ENCODE results near the gene CERS6. TPM values are rescaled to one million over a fixed set of nuclear protein-coding genes. Genes with fewer than 3 reads are reported as not detected.

CERS6 gene
- total and polyA plus RNA-seq, 4 donors: 4.2 to 20.4 (median 10.1) TPM

- DNase-seq (ENCODE audit: low spot score): no peak
- TF ChIP-seq, protein P1, sequence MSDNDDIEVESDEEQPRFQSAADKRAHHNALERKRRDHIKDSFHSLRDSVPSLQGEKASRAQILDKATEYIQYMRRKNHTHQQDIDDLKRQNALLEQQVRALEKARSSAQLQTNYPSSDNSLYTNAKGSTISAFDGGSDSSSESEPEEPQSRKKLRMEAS (IDR thresholded peaks at IDR 0.05): no peak
- TF ChIP-seq FOXA2 (IDR thresholded peaks at IDR 0.05): no peak
- TF ChIP-seq, protein P2, sequence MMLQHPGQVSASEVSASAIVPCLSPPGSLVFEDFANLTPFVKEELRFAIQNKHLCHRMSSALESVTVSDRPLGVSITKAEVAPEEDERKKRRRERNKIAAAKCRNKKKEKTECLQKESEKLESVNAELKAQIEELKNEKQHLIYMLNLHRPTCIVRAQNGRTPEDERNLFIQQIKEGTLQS (IDR thresholded peaks at IDR 0.05): no peak
- TF ChIP-seq NR2F2 (IDR thresholded peaks at IDR 0.05): no peak
- no peak for TF ChIP-seq YY1 (IDR thresholded peaks at IDR 0.05)
- TF ChIP-seq FOXA1 (IDR thresholded peaks at IDR 0.05): no peak
- WGBS: 94% methylated on average over 1 of the region's 1 CpG
- no peaks in the 10 kb centered on the region for H3K27me3 ChIP-seq (ENCODE audit: control insufficient read depth in 4 of 4, insufficient read depth in 4 of 4, low read length in 3 of 4)
- no peak overlapping the region for H3K9ac ChIP-seq (ENCODE audit: low read depth in 1 of 2, low read length in 2 of 2)
- no peak overlapping the region for H3K4me3 ChIP-seq (ENCODE audit: low read depth in 1 of 3, low read length in 3 of 3)
- no peaks in the 10 kb centered on the region for H3K4me1 ChIP-seq (ENCODE audit: control insufficient read depth in 4 of 4, insufficient read depth in 4 of 4, low read length in 3 of 4)
- H3K27ac ChIP-seq (ENCODE audit: low read depth in 1 of 2, low read length in 2 of 2): no peak overlapping the region
- no peaks in the 10 kb centered on the region for H3K9me3 ChIP-seq (ENCODE audit: control insufficient read depth in 4 of 4, low read length in 3 of 4)
- H3K36me3 ChIP-seq (ENCODE audit: control insufficient read depth in 4 of 4, insufficient read depth in 3 of 4, low read depth in 1 of 4, low read length in 3 of 4): peaks cover 0 to 1% (median 0%) of the 10 kb centered on the region in 4 donors
These were observed 143.7 kb downstream of the CERS6 start for GRCh38 chr2:168599738-168600137.

GRCh38 chr2:168600949-168601348 lies 144.9 kb downstream of the CERS6 start:
- peaks cover 0 to 4% (median 2%) of the 10 kb centered on the region in 4 donors for H3K9me3 ChIP-seq (ENCODE audit: control insufficient read depth in 4 of 4, low read length in 3 of 4)
- H3K27ac ChIP-seq (ENCODE audit: low read depth in 1 of 2, low read length in 2 of 2): no peak overlapping the region
- H3K9ac ChIP-seq (ENCODE audit: low read depth in 1 of 2, low read length in 2 of 2): no peak overlapping the region
- 89% methylated on average over 2 of the region's 2 CpGs for WGBS
- no peak overlapping the region for H3K4me3 ChIP-seq (ENCODE audit: low read depth in 1 of 3, low read length in 3 of 3)
- H3K27me3 ChIP-seq (ENCODE audit: control insufficient read depth in 4 of 4, insufficient read depth in 4 of 4, low read length in 3 of 4): no peaks in the 10 kb centered on the region
- H3K4me1 ChIP-seq (ENCODE audit: control insufficient read depth in 4 of 4, insufficient read depth in 4 of 4, low read length in 3 of 4): no peaks in the 10 kb centered on the region
- TF ChIP-seq HNF4A (conservative IDR thresholded peaks at IDR 0.05) (no peak), SP1 (IDR thresholded peaks at IDR 0.05) (no peak), CTCF (IDR thresholded peaks at IDR 0.05; ENCODE audit: low read depth, low read length, missing input control) (no peak), RAD21 (IDR thresholded peaks at IDR 0.05) (no peak), JUND (IDR thresholded peaks at IDR 0.05) (no peak), YY1 (IDR thresholded peaks at IDR 0.05) (no peak), FOXA2 (IDR thresholded peaks at IDR 0.05) (no peak), REST (IDR thresholded peaks at IDR 0.05) (no peak), GABPA (IDR thresholded peaks at IDR 0.05 in 1 of 2, conservative IDR thresholded peaks at IDR 0.05 in 1 of 2) (no peak), TAF1 (conservative IDR thresholded peaks at IDR 0.05) (no peak), FOXA1 (IDR thresholded peaks at IDR 0.05) (no peak), RXRA (IDR thresholded peaks at IDR 0.05) (no peak), HNF4G (IDR thresholded peaks at IDR 0.05) (no peak), NR2F2 (IDR thresholded peaks at IDR 0.05) (no peak), EGR1 (IDR thresholded peaks at IDR 0.05; ENCODE audit: low read depth in 2 of 2) (no peak)
- TF ChIP-seq, protein P1 (IDR thresholded peaks at IDR 0.05): no peak
- TF ChIP-seq, protein P2 (IDR thresholded peaks at IDR 0.05): no peak
- TF ChIP-seq, protein P3, sequence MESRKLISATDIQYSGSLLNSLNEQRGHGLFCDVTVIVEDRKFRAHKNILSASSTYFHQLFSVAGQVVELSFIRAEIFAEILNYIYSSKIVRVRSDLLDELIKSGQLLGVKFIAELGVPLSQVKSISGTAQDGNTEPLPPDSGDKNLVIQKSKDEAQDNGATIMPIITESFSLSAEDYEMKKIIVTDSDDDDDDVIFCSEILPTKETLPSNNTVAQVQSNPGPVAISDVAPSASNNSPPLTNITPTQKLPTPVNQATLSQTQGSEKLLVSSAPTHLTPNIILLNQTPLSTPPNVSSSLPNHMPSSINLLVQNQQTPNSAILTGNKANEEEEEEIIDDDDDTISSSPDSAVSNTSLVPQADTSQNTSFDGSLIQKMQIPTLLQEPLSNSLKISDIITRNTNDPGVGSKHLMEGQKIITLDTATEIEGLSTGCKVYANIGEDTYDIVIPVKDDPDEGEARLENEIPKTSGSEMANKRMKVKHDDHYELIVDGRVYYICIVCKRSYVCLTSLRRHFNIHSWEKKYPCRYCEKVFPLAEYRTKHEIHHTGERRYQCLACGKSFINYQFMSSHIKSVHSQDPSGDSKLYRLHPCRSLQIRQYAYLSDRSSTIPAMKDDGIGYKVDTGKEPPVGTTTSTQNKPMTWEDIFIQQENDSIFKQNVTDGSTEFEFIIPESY (IDR thresholded peaks at IDR 0.05): no peak
- no peak for DNase-seq (ENCODE audit: low spot score)
- H3K36me3 ChIP-seq (ENCODE audit: control insufficient read depth in 4 of 4, insufficient read depth in 3 of 4, low read depth in 1 of 4, low read length in 3 of 4): peaks cover 0 to 1% (median 0%) of the 10 kb centered on the region in 4 donors

All from liver (tissue), 9 donors.